Measurements from ENCODE around the gene RGS17.

The RGS17 gene

GRCh38 chr6:153028286-153028685 lies 102.8 kb downstream of the RGS17 start:
- Histone ChIP-seq H3K9me3 (ENCODE audit: control extremely low read depth in 1 of 5, control insufficient read depth in 4 of 5, insufficient read depth in 2 of 5, low read depth in 1 of 5, low read length in 4 of 5) (no peaks in the 10 kb centered on the region), H3K27me3 (replicated peaks in 2 of 5; ENCODE audit: control insufficient read depth in 4 of 5, insufficient read depth in 5 of 5, low read length in 4 of 5) (no peaks in the 10 kb centered on the region), H3K4me1 (ENCODE audit: control extremely low read depth in 1 of 4, control insufficient read depth in 4 of 4, insufficient read depth in 4 of 4, low read length in 3 of 4) (peaks cover 0 to 7% (median 0%) of the 10 kb centered on the region in 4 experiments), H3K4me3 (ENCODE audit: control insufficient read depth in 1 of 7, extremely low read depth in 1 of 7, insufficient read depth in 4 of 7, low read depth in 2 of 7, low read length in 6 of 7) (no peak overlapping the region), H3K27ac (ENCODE audit: insufficient read depth in 1 of 2, low read depth in 1 of 2, low read length in 2 of 2, poor library complexity in 1 of 2, severe bottlenecking in 2 of 2) (no peak overlapping the region), H3K36me3 (ENCODE audit: control insufficient read depth in 4 of 4, insufficient read depth in 4 of 4, low read length in 3 of 4) (no peaks in the 10 kb centered on the region)
- POLR2A ChIA-PET = no interaction called here
- no peak for DNase-seq
- no CpG with 5 or more reads among the region's 2 CpGs for WGBS (ENCODE audit: insufficient coverage)
- CTCF ChIA-PET = interaction anchor here (1.4 kb wide), 1 partner anchor 9 kb away, joined by 3 read pairs; no protein-coding TSS in a partner anchor

- Histone ChIP-seq H3K4me1 (ENCODE audit: control extremely low read depth in 1 of 4, control insufficient read depth in 4 of 4, insufficient read depth in 4 of 4, low read length in 3 of 4) (peaks cover 0 to 7% (median 0%) of the 10 kb centered on the region in 4 experiments), H3K9me3 (ENCODE audit: control extremely low read depth in 1 of 5, control insufficient read depth in 4 of 5, insufficient read depth in 2 of 5, low read depth in 1 of 5, low read length in 4 of 5) (no peaks in the 10 kb centered on the region), H3K4me3 (ENCODE audit: control insufficient read depth in 1 of 7, extremely low read depth in 1 of 7, insufficient read depth in 4 of 7, low read depth in 2 of 7, low read length in 6 of 7) (no peak overlapping the region), H3K27ac (ENCODE audit: insufficient read depth in 1 of 2, low read depth in 1 of 2, low read length in 2 of 2, poor library complexity in 1 of 2, severe bottlenecking in 2 of 2) (no peak overlapping the region), H3K36me3 (ENCODE audit: control insufficient read depth in 4 of 4, insufficient read depth in 4 of 4, low read length in 3 of 4) (no peaks in the 10 kb centered on the region), H3K27me3 (replicated peaks in 2 of 5; ENCODE audit: control insufficient read depth in 4 of 5, insufficient read depth in 5 of 5, low read length in 4 of 5) (no peaks in the 10 kb centered on the region)
- no peak for DNase-seq
- ChIA-PET CTCF (interaction anchor here (1.0 to 1.8 kb wide), 2 partner anchors 79 to 285 kb away, joined by 4 to 8 read pairs; no protein-coding TSS in a partner anchor), POLR2A (no interaction called here)
- WGBS (ENCODE audit: insufficient coverage) = no CpG with 5 or more reads among the region's 4 CpGs
Observed at GRCh38 chr6:153027480-153027879, 103.6 kb downstream of the RGS17 start.

GRCh38 chr6:153024709-153025017 lies 106.4 kb downstream of the RGS17 start:
- CTCF ChIA-PET = interaction anchor here (0.8 to 2.6 kb wide), 7 partner anchors 10 to 292 kb away, joined by 3 to 13 read pairs (median 3); no protein-coding TSS in a partner anchor
- no peak for DNase-seq
- POLR2A ChIA-PET = no interaction called here
- no peak overlapping the region for H3K27ac ChIP-seq (ENCODE audit: insufficient read depth in 1 of 2, low read depth in 1 of 2, low read length in 2 of 2, poor library complexity in 1 of 2, severe bottlenecking in 2 of 2)
- no peaks in the 10 kb centered on the region for H3K27me3 ChIP-seq (replicated peaks in 2 of 5; ENCODE audit: control insufficient read depth in 4 of 5, insufficient read depth in 5 of 5, low read length in 4 of 5)
- H3K4me1 ChIP-seq (ENCODE audit: control extremely low read depth in 1 of 4, control insufficient read depth in 4 of 4, insufficient read depth in 4 of 4, low read length in 3 of 4) = peaks cover 0 to 4% (median 0%) of the 10 kb centered on the region in 4 experiments
- no peaks in the 10 kb centered on the region for H3K9me3 ChIP-seq (ENCODE audit: control extremely low read depth in 1 of 5, control insufficient read depth in 4 of 5, insufficient read depth in 2 of 5, low read depth in 1 of 5, low read length in 4 of 5)
- no CpG with 5 or more reads among the region's 1 CpG for WGBS (ENCODE audit: insufficient coverage)
- no peaks in the 10 kb centered on the region for H3K36me3 ChIP-seq (ENCODE audit: control insufficient read depth in 4 of 4, insufficient read depth in 4 of 4, low read length in 3 of 4)
- H3K4me3 ChIP-seq (ENCODE audit: control insufficient read depth in 1 of 7, extremely low read depth in 1 of 7, insufficient read depth in 4 of 7, low read depth in 2 of 7, low read length in 6 of 7) = no peak overlapping the region

GRCh38 chr6:153023977-153024708 lies 106.9 kb downstream of the RGS17 start:
- Histone ChIP-seq H3K27ac (ENCODE audit: insufficient read depth in 1 of 2, low read depth in 1 of 2, low read length in 2 of 2, poor library complexity in 1 of 2, severe bottlenecking in 2 of 2) (no peak overlapping the region), H3K4me1 (ENCODE audit: control extremely low read depth in 1 of 4, control insufficient read depth in 4 of 4, insufficient read depth in 4 of 4, low read length in 3 of 4) (peaks cover 0 to 4% (median 0%) of the 10 kb centered on the region in 4 experiments), H3K9me3 (ENCODE audit: control extremely low read depth in 1 of 5, control insufficient read depth in 4 of 5, insufficient read depth in 2 of 5, low read depth in 1 of 5, low read length in 4 of 5) (no peaks in the 10 kb centered on the region), H3K4me3 (ENCODE audit: control insufficient read depth in 1 of 7, extremely low read depth in 1 of 7, insufficient read depth in 4 of 7, low read depth in 2 of 7, low read length in 6 of 7) (no peak overlapping the region), H3K27me3 (replicated peaks in 2 of 5; ENCODE audit: control insufficient read depth in 4 of 5, insufficient read depth in 5 of 5, low read length in 4 of 5) (no peaks in the 10 kb centered on the region), H3K36me3 (ENCODE audit: control insufficient read depth in 4 of 4, insufficient read depth in 4 of 4, low read length in 3 of 4) (no peaks in the 10 kb centered on the region)
- 15% methylated on average over 2 of the region's 6 CpGs for WGBS (ENCODE audit: insufficient coverage)
- DNase-seq = peak; percentile 67 to 75 (median 71)
- CTCF ChIA-PET = interaction anchor here (0.8 to 2.6 kb wide), 10 partner anchors 9 to 292 kb away, joined by 3 to 13 read pairs (median 4); partner anchors contain the start of gene MTRF1L
- POLR2A ChIA-PET = no interaction called here

- no peaks in the 10 kb centered on the region for H3K27me3 ChIP-seq (replicated peaks in 2 of 5; ENCODE audit: control insufficient read depth in 4 of 5, insufficient read depth in 5 of 5, low read length in 4 of 5)
- ChIA-PET CTCF (interaction anchor here (1.2 to 1.3 kb wide), 3 partner anchors 18 to 465 kb away, joined by 3 to 5 read pairs (median 3); no protein-coding TSS in a partner anchor), POLR2A (no interaction called here)
Observed at GRCh38 chr6:153018355-153018754, 112.7 kb downstream of the RGS17 start.

GRCh38 chr6:153016846-153017245 lies 114.2 kb downstream of the RGS17 start:
- 97% methylated on average over 2 of the region's 3 CpGs for WGBS (ENCODE audit: insufficient coverage)
- POLR2A ChIA-PET = interaction anchor here (0.7 kb wide), 1 partner anchor 118 kb away, joined by 6 read pairs; no protein-coding TSS in a partner anchor
- H3K9me3 ChIP-seq (ENCODE audit: control extremely low read depth in 1 of 5, control insufficient read depth in 4 of 5, insufficient read depth in 2 of 5, low read depth in 1 of 5, low read length in 4 of 5) = no peaks in the 10 kb centered on the region

More at GRCh38 chr6:153018355-153018754, 112.7 kb downstream of the RGS17 start:
- Histone ChIP-seq H3K4me1 (ENCODE audit: control extremely low read depth in 1 of 4, control insufficient read depth in 4 of 4, insufficient read depth in 4 of 4, low read length in 3 of 4) (peaks cover 0 to 8% (median 4%) of the 10 kb centered on the region in 4 experiments), H3K36me3 (ENCODE audit: control insufficient read depth in 4 of 4, insufficient read depth in 4 of 4, low read length in 3 of 4) (no peaks in the 10 kb centered on the region), H3K27ac (ENCODE audit: insufficient read depth in 1 of 2, low read depth in 1 of 2, low read length in 2 of 2, poor library complexity in 1 of 2, severe bottlenecking in 2 of 2) (no peak overlapping the region), H3K4me3 (ENCODE audit: control insufficient read depth in 1 of 7, extremely low read depth in 1 of 7, insufficient read depth in 4 of 7, low read depth in 2 of 7, low read length in 6 of 7) (no peak overlapping the region), H3K9me3 (ENCODE audit: control extremely low read depth in 1 of 5, control insufficient read depth in 4 of 5, insufficient read depth in 2 of 5, low read depth in 1 of 5, low read length in 4 of 5) (no peaks in the 10 kb centered on the region)
- no peak for DNase-seq
- WGBS (ENCODE audit: insufficient coverage) = no CpG with 5 or more reads among the region's 3 CpGs

GRCh38 chr6:153015094-153015640 lies 115.9 kb downstream of the RGS17 start:
- Histone ChIP-seq H3K36me3 (ENCODE audit: control insufficient read depth in 4 of 4, insufficient read depth in 4 of 4, low read length in 3 of 4) (no peaks in the 10 kb centered on the region), H3K4me3 (ENCODE audit: control insufficient read depth in 1 of 7, extremely low read depth in 1 of 7, insufficient read depth in 4 of 7, low read depth in 2 of 7, low read length in 6 of 7) (no peak overlapping the region), H3K9me3 (ENCODE audit: control extremely low read depth in 1 of 5, control insufficient read depth in 4 of 5, insufficient read depth in 2 of 5, low read depth in 1 of 5, low read length in 4 of 5) (no peaks in the 10 kb centered on the region), H3K4me1 (ENCODE audit: control extremely low read depth in 1 of 4, control insufficient read depth in 4 of 4, insufficient read depth in 4 of 4, low read length in 3 of 4) (peaks cover 0 to 13% (median 6%) of the 10 kb centered on the region in 4 experiments), H3K27ac (ENCODE audit: insufficient read depth in 1 of 2, low read depth in 1 of 2, low read length in 2 of 2, poor library complexity in 1 of 2, severe bottlenecking in 2 of 2) (no peak overlapping the region), H3K27me3 (replicated peaks in 2 of 5; ENCODE audit: control insufficient read depth in 4 of 5, insufficient read depth in 5 of 5, low read length in 4 of 5) (no peaks in the 10 kb centered on the region)
- ChIA-PET POLR2A (no interaction called here), CTCF (interaction anchor here (2.4 kb wide), 1 partner anchor 9 kb away, joined by 8 read pairs; no protein-coding TSS in a partner anchor)
- WGBS (ENCODE audit: insufficient coverage) = 92% methylated on average over 2 of the region's 4 CpGs
- peak in 2 of 3 donors; percentile 30 to 51 for DNase-seq

More at GRCh38 chr6:153016846-153017245, 114.2 kb downstream of the RGS17 start:
- no peak for DNase-seq
- CTCF ChIA-PET = no interaction called here
- Histone ChIP-seq H3K4me1 (ENCODE audit: control extremely low read depth in 1 of 4, control insufficient read depth in 4 of 4, insufficient read depth in 4 of 4, low read length in 3 of 4) (peaks cover 0 to 13% (median 6%) of the 10 kb centered on the region in 4 experiments), H3K27me3 (replicated peaks in 2 of 5; ENCODE audit: control insufficient read depth in 4 of 5, insufficient read depth in 5 of 5, low read length in 4 of 5) (no peaks in the 10 kb centered on the region), H3K27ac (ENCODE audit: insufficient read depth in 1 of 2, low read depth in 1 of 2, low read length in 2 of 2, poor library complexity in 1 of 2, severe bottlenecking in 2 of 2) (no peak overlapping the region), H3K36me3 (ENCODE audit: control insufficient read depth in 4 of 4, insufficient read depth in 4 of 4, low read length in 3 of 4) (no peaks in the 10 kb centered on the region), H3K4me3 (ENCODE audit: control insufficient read depth in 1 of 7, extremely low read depth in 1 of 7, insufficient read depth in 4 of 7, low read depth in 2 of 7, low read length in 6 of 7) (no peak overlapping the region)
